Naive thymus-derived CD4-positive, alpha-beta T cell (primary cell): ENCODE measurements around the gene GLIPR1L2. TPM values are rescaled to one million over a fixed set of nuclear protein-coding genes. Genes with fewer than 3 reads are reported as not detected.

Experiments
- ATAC-seq: fragments of 150-1000 bp; cut with Tn5 transposase; 2 replicates; pipeline ENCODE4 v1.10.0; 2021; ENCODE audit warnings: mild to moderate bottlenecking, moderate library complexity
- CTCF ChIA-PET: fragments of 350-600 bp; sonication (Branson Sonifier 250); formaldehyde crosslinking; loops from one replicate; lab custom pipeline; 2021; ENCODE audit warnings: antibody characterized with exemption; lab: Charles Lee
- POLR2A ChIA-PET: fragments of 350-600 bp; sonication (Branson Sonifier 250); formaldehyde crosslinking; loops from one replicate; lab custom pipeline; 2021; ENCODE audit warnings: antibody characterized with exemption, inconsistent platforms; lab: Charles Lee
- DNase-seq, 9 donors: peaks; one replicate each; pipeline versions ENCODE4 v3.0.0 to v3.0.0-alpha.2; 2020 to 2022; ENCODE audit warnings: mixed read lengths in 1 of 9
- H3K27ac ChIP-seq: one replicate; pipeline ENCODE4 v1.7.0; 2013; ENCODE audit warnings: mild to moderate bottlenecking, low read depth, low read length, moderate library complexity
- H3K27me3 ChIP-seq, 2 donors: one replicate each; pipeline ENCODE4 v1.7.0; 2013; ENCODE audit warnings: low read length in 2 of 2, mild to moderate bottlenecking in 2 of 2, moderate library complexity in 2 of 2; ENCODE audit not compliant: control insufficient read depth in 2 of 2, insufficient read depth in 2 of 2
- H3K36me3 ChIP-seq, 3 experiments: 1 replicate in 2 of 3; 2 replicates in 1 of 3; pipeline ENCODE4 v1.7.0; 2013; ENCODE audit warnings: low read length in 3 of 3, mild to moderate bottlenecking in 3 of 3, moderate library complexity in 1 of 3; ENCODE audit not compliant: insufficient read depth in 3 of 3, control insufficient read depth in 2 of 3
- H3K4me1 ChIP-seq, 2 donors: one replicate each; pipeline ENCODE4 v1.7.0; 2013; ENCODE audit warnings: low read length in 2 of 2, mild to moderate bottlenecking in 2 of 2, moderate library complexity in 1 of 2; ENCODE audit not compliant: control insufficient read depth in 2 of 2, insufficient read depth in 2 of 2
- H3K4me3 ChIP-seq: 2 replicates; pipeline ENCODE4 v1.7.0; 2013; ENCODE audit warnings: mild to moderate bottlenecking, low read length
- H3K9me3 ChIP-seq, 3 experiments: 1 replicate in 2 of 3; 2 replicates in 1 of 3; pipeline ENCODE4 v1.7.0; 2013; ENCODE audit warnings: low read length in 3 of 3; ENCODE audit not compliant: control insufficient read depth in 2 of 3
- H3K27ac Mint-ChIP-seq, 9 donors: one replicate each; pipeline ENCODE4 v1.8.0; 2020 to 2022; ENCODE audit warnings: mixed read lengths in 9 of 9, mild to moderate bottlenecking in 8 of 9, moderate library complexity in 5 of 9, inconsistent platforms in 2 of 9
- H3K27me3 Mint-ChIP-seq, 5 donors: one replicate each; pipeline ENCODE4 v1.8.0; 2021 to 2022; ENCODE audit warnings: mixed read lengths in 5 of 5, mild to moderate bottlenecking in 1 of 5
- H3K36me3 Mint-ChIP-seq, 5 donors: one replicate each; pipeline ENCODE4 v1.8.0; 2020 to 2022; ENCODE audit warnings: mixed read lengths in 5 of 5, mild to moderate bottlenecking in 3 of 5, inconsistent platforms in 1 of 5
- H3K4me1 Mint-ChIP-seq, 7 donors: one replicate each; pipeline ENCODE4 v1.8.0; 2020 to 2022; ENCODE audit warnings: mixed read lengths in 7 of 7, mild to moderate bottlenecking in 3 of 7, inconsistent platforms in 1 of 7
- H3K4me3 Mint-ChIP-seq, 10 donors: one replicate each; pipeline ENCODE4 v1.8.0; 2020 to 2022; ENCODE audit warnings: mild to moderate bottlenecking in 10 of 10, mixed read lengths in 10 of 10, moderate library complexity in 6 of 10, inconsistent platforms in 2 of 10
- H3K9me3 Mint-ChIP-seq, 11 donors: one replicate each; pipeline ENCODE4 v1.8.0; 2020 to 2022; ENCODE audit warnings: mixed read lengths in 11 of 11, mild to moderate bottlenecking in 4 of 11, inconsistent platforms in 1 of 11, moderate library complexity in 1 of 11
- intact Hi-C, 2 donors: fragments of 100-400 bp; cut with micrococcal nuclease; formaldehyde crosslinking; loops; one replicate each; pipeline ENCODE4 v1.15.1; 2023
- polyA plus RNA-seq, 2 donors: library from polyadenylated mRNA; unstranded; fragments of 300-500 nt; fragmentation: Illumina TruSeq; gene quantifications; one replicate each; pipeline ENCODE4 v1.2.3, GENCODE V29; 2021
- total RNA-seq, 6 experiments: library from RNA in 5 of 6; stranded (reverse) in 5 of 6; gene quantifications; 1 replicate in 5 of 6; 2 replicates in 1 of 6; pipeline ENCODE4 v1.2.3 and lab custom pipeline; 2021 to 2026

Gene GLIPR1L2
- total and polyA plus RNA-seq, 7 experiments from 2014 or later = 0.22 to 2.3 (median 1.1) TPM

DNA sequence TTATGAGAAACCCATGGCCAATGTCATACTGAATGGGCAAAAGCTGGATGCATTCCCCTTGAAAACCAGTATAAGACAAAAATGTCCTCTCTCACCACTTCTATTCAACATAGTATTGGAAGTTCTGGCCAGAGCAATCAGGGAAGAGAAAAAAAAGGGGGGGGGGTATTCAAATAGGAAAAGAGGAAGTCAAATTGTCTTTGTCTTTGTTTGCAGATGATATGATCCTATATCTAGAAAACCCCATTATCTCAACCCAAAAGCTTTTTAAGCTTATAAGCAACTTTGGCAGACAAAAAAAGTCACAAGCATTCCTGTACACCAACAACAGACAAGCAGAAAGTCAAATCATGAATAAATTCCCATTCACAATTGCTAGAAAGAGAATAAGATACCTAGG lies 36.9 kb upstream of the GLIPR1L2 start:
- POLR2A ChIA-PET = no interaction called here
- no peaks in the 10 kb centered on the region for H3K27me3 ChIP-seq
- CTCF ChIA-PET = no interaction called here
- no peaks in the 10 kb centered on the region for H3K4me1 ChIP-seq
- no peak overlapping the region for H3K4me3 Mint-ChIP-seq
- H3K27me3 Mint-ChIP-seq = peaks cover 0 to 7% (median 0%) of the 10 kb centered on the region in 5 donors
- no peak for DNase-seq
- no peak overlapping the region for H3K27ac Mint-ChIP-seq
- peaks cover 3 to 42% (median 24%) of the 10 kb centered on the region in 11 donors for H3K9me3 Mint-ChIP-seq
- no peaks in the 10 kb centered on the region for H3K9me3 ChIP-seq
- H3K4me3 ChIP-seq = no peak overlapping the region
- no peaks in the 10 kb centered on the region for H3K36me3 ChIP-seq
- peaks cover 0 to 7% (median 0%) of the 10 kb centered on the region in 7 donors for H3K4me1 Mint-ChIP-seq
- no peak for ATAC-seq
- intact Hi-C loops = no loop called here
- no peak overlapping the region for H3K27ac ChIP-seq
- peaks cover 5 to 29% (median 9%) of the 10 kb centered on the region in 5 donors for H3K36me3 Mint-ChIP-seq

DNA sequence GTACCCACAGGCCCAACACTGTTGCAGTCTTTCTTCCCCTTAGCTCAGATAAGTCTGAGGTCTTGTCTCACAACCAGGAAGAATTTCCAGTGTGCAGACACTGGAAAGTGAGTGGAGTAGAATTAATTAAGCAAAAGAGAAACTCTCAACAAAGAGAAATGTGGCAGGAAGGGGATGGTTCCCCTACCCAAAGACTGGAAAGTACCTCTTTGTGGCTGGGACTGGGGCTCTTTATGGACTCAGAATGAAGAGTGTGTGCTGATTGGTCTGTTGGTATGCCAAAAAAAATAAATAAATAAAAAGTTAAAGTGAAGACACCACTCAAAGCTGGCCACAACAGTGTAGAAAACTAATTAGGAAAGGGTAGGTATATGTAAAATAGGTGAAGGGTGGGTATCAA lies 30.0 kb upstream of the GLIPR1L2 start:
- Histone ChIP-seq H3K36me3 (no peaks in the 10 kb centered on the region), H3K27me3 (no peaks in the 10 kb centered on the region), H3K9me3 (no peaks in the 10 kb centered on the region), H3K27ac (no peak overlapping the region), H3K4me1 (no peaks in the 10 kb centered on the region), H3K4me3 (no peak overlapping the region)
- ChIA-PET POLR2A (no interaction called here), CTCF (no interaction called here)
- peaks cover 0 to 11% (median 0%) of the 10 kb centered on the region in 11 donors for H3K9me3 Mint-ChIP-seq
- intact Hi-C loops = loop anchor here in 1 of 2 donors (2.0 kb wide), 1 partner anchor 16 kb away; no protein-coding TSS in a partner anchor
- H3K27me3 Mint-ChIP-seq = no peaks in the 10 kb centered on the region
- peak overlapping the region in 1 of 10 donors; percentile 8 for H3K4me3 Mint-ChIP-seq
- ATAC-seq = peak; percentile 54
- peak overlapping the region in 1 of 9 donors; percentile 58 for H3K27ac Mint-ChIP-seq
- no peak for DNase-seq
- peaks cover 0 to 11% (median 0%) of the 10 kb centered on the region in 5 donors for H3K36me3 Mint-ChIP-seq
- peaks cover 0 to 14% (median 4%) of the 10 kb centered on the region in 7 donors for H3K4me1 Mint-ChIP-seq

DNA sequence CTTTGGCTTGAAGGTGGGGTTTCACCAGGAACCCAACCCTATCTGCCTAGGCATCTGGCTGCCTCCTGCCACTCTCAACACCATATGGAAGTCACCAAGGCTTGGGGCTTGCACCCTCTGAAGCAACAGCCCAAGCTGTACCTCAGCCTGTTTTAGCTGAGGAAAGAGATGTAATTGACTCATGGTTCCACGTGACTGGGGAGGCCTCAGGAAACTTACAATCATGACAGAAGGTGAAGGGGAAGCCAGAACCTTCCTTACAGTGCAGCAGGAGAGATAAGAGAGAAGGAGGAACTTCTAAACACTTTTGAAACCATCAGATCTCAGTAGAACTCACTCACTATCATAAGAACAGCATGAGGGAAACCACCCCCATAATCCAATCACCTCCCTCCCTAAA lies 29.5 kb upstream of the GLIPR1L2 start:
- Histone ChIP-seq H3K4me3 (no peak overlapping the region), H3K27me3 (no peaks in the 10 kb centered on the region), H3K27ac (no peak overlapping the region), H3K4me1 (no peaks in the 10 kb centered on the region), H3K36me3 (no peaks in the 10 kb centered on the region), H3K9me3 (no peaks in the 10 kb centered on the region)
- Mint-ChIP-seq H3K27ac (peak overlapping the region in 1 of 9 donors; percentile 58), H3K9me3 (peaks cover 0 to 11% (median 0%) of the 10 kb centered on the region in 11 donors), H3K4me3 (no peak overlapping the region), H3K4me1 (peaks cover 0 to 14% (median 4%) of the 10 kb centered on the region in 7 donors), H3K27me3 (no peaks in the 10 kb centered on the region), H3K36me3 (peaks cover 0 to 11% (median 0%) of the 10 kb centered on the region in 5 donors)
- intact Hi-C loops = loop anchor here in 1 of 2 donors (2.0 kb wide), 1 partner anchor 17 kb away; no protein-coding TSS in a partner anchor
- no peak for DNase-seq
- POLR2A ChIA-PET = no interaction called here
- peak; percentile 14 for ATAC-seq
- CTCF ChIA-PET = no interaction called here

- Histone ChIP-seq H3K36me3 (no peaks in the 10 kb centered on the region), H3K4me1 (no peaks in the 10 kb centered on the region), H3K4me3 (no peak overlapping the region), H3K9me3 (no peaks in the 10 kb centered on the region), H3K27ac (no peak overlapping the region), H3K27me3 (no peaks in the 10 kb centered on the region)
- H3K27ac Mint-ChIP-seq = no peak overlapping the region
- peaks cover 0 to 19% (median 4%) of the 10 kb centered on the region in 7 donors for H3K4me1 Mint-ChIP-seq
- CTCF ChIA-PET = no interaction called here
- DNase-seq (no peak), ATAC-seq (no peak)
- no peaks in the 10 kb centered on the region for H3K27me3 Mint-ChIP-seq
- POLR2A ChIA-PET = no interaction called here
- H3K4me3 Mint-ChIP-seq = no peak overlapping the region
- peaks cover 0 to 10% (median 0%) of the 10 kb centered on the region in 5 donors for H3K36me3 Mint-ChIP-seq
- intact Hi-C loops = no loop called here
- peaks cover 0 to 11% (median 0%) of the 10 kb centered on the region in 11 donors for H3K9me3 Mint-ChIP-seq
Observed at GRCh38 chr12:75364919-75365318, 26.0 kb upstream of the GLIPR1L2 start.

- Histone ChIP-seq H3K27ac (no peak overlapping the region), H3K4me3 (no peak overlapping the region), H3K9me3 (no peaks in the 10 kb centered on the region), H3K4me1 (no peaks in the 10 kb centered on the region), H3K27me3 (no peaks in the 10 kb centered on the region), H3K36me3 (no peaks in the 10 kb centered on the region)
- POLR2A ChIA-PET = interaction anchor here (0.7 kb wide), 1 partner anchor 1179 kb away, joined by 5 read pairs; no protein-coding TSS in a partner anchor
- CTCF ChIA-PET = no interaction called here
- H3K4me3 Mint-ChIP-seq = no peak overlapping the region
- H3K27ac Mint-ChIP-seq = no peak overlapping the region
- peaks cover 0 to 7% (median 0%) of the 10 kb centered on the region in 7 donors for H3K4me1 Mint-ChIP-seq
- H3K9me3 Mint-ChIP-seq = peaks cover 0 to 3% (median 0%) of the 10 kb centered on the region in 11 donors
- ATAC-seq (no peak), DNase-seq (no peak)
- no peaks in the 10 kb centered on the region for H3K27me3 Mint-ChIP-seq
- no peaks in the 10 kb centered on the region for H3K36me3 Mint-ChIP-seq
- intact Hi-C loops = no loop called here
Observed at GRCh38 chr12:75366629-75367028, 24.3 kb upstream of the GLIPR1L2 start.

- ChIA-PET POLR2A (interaction anchor here (0.6 kb wide), 1 partner anchor 1259 kb away, joined by 3 read pairs; no protein-coding TSS in a partner anchor), CTCF (no interaction called here)
- H3K27me3 ChIP-seq = no peaks in the 10 kb centered on the region
- DNase-seq (no peak), ATAC-seq (no peak)
- intact Hi-C loops = no loop called here
- H3K4me3 ChIP-seq = no peak overlapping the region
- Mint-ChIP-seq H3K4me3 (no peak overlapping the region), H3K9me3 (peaks cover 0 to 1% (median 0%) of the 10 kb centered on the region in 11 donors), H3K27ac (no peak overlapping the region), H3K36me3 (peaks cover 0 to 5% (median 0%) of the 10 kb centered on the region in 5 donors), H3K4me1 (no peaks in the 10 kb centered on the region), H3K27me3 (no peaks in the 10 kb centered on the region)
- H3K36me3 ChIP-seq = no peaks in the 10 kb centered on the region
- H3K9me3 ChIP-seq = no peaks in the 10 kb centered on the region
- H3K27ac ChIP-seq = no peak overlapping the region
- no peaks in the 10 kb centered on the region for H3K4me1 ChIP-seq
Observed at GRCh38 chr12:75374971-75375370, 15.9 kb upstream of the GLIPR1L2 start.

- no peaks in the 10 kb centered on the region for H3K9me3 ChIP-seq
- ATAC-seq (no peak), DNase-seq (no peak)
- ChIA-PET POLR2A (no interaction called here), CTCF (no interaction called here)
- intact Hi-C loops = no loop called here
- H3K4me1 ChIP-seq = no peaks in the 10 kb centered on the region
- H3K4me3 Mint-ChIP-seq = no peak overlapping the region
- H3K4me3 ChIP-seq = no peak overlapping the region
- H3K27me3 ChIP-seq = no peaks in the 10 kb centered on the region
- H3K4me1 Mint-ChIP-seq = no peaks in the 10 kb centered on the region
- peak overlapping the region in 1 of 9 donors; percentile 70 for H3K27ac Mint-ChIP-seq
- no peaks in the 10 kb centered on the region for H3K27me3 Mint-ChIP-seq
- H3K36me3 Mint-ChIP-seq = peaks cover 0 to 5% (median 4%) of the 10 kb centered on the region in 5 donors
- H3K27ac ChIP-seq = no peak overlapping the region
- H3K9me3 Mint-ChIP-seq = no peaks in the 10 kb centered on the region
- no peaks in the 10 kb centered on the region for H3K36me3 ChIP-seq
Observed at GRCh38 chr12:75378354-75378753, 12.5 kb upstream of the GLIPR1L2 start.
